ENCODE data around the gene FKBP9.

Gene FKBP9

GRCh38 chr7:33009734-33010133 lies 52.5 kb downstream of the FKBP9 start:
- no peak for DNase-seq (ENCODE audit: low read depth)

- no peak for DNase-seq (ENCODE audit: low read depth)
Observed at GRCh38 chr7:33012364-33012763, 55.1 kb downstream of the FKBP9 start.

- DNase-seq (ENCODE audit: low read depth) = no peak
Observed at GRCh38 chr7:33024189-33024757, 67.0 kb downstream of the FKBP9 start.

- no peak for DNase-seq (ENCODE audit: low read depth)
Observed at GRCh38 chr7:33035776-33036175, 78.5 kb downstream of the FKBP9 start.

GRCh38 chr7:33038639-33039038 lies 81.4 kb downstream of the FKBP9 start:
- DNase-seq (ENCODE audit: low read depth) = no peak

GRCh38 chr7:33039257-33039902 lies 82.1 kb downstream of the FKBP9 start:
- no peak for DNase-seq (ENCODE audit: low read depth)

GRCh38 chr7:33039903-33040292 lies 82.7 kb downstream of the FKBP9 start:
- no peak for DNase-seq (ENCODE audit: low read depth)

GRCh38 chr7:33040803-33041516 lies 83.7 kb downstream of the FKBP9 start:
- DNase-seq (ENCODE audit: low read depth) = no peak

- no peak for DNase-seq (ENCODE audit: low read depth)
Observed at GRCh38 chr7:33041631-33042428, 84.6 kb downstream of the FKBP9 start.

GRCh38 chr7:33043501-33044400 lies 86.5 kb downstream of the FKBP9 start:
- no peak for DNase-seq (ENCODE audit: low read depth)

- no peak for DNase-seq (ENCODE audit: low read depth)
Observed at GRCh38 chr7:33044401-33044718, 87.1 kb downstream of the FKBP9 start.

GRCh38 chr7:33044986-33045385 lies 87.7 kb downstream of the FKBP9 start:
- DNase-seq (ENCODE audit: low read depth) = no peak

- no peak for DNase-seq (ENCODE audit: low read depth)
Observed at GRCh38 chr7:33048257-33048656, 91.0 kb downstream of the FKBP9 start.

- DNase-seq (ENCODE audit: low read depth) = no peak
Observed at GRCh38 chr7:33048704-33049103, 91.5 kb downstream of the FKBP9 start.

GRCh38 chr7:33050535-33051318 lies 93.5 kb downstream of the FKBP9 start:
- DNase-seq (ENCODE audit: low read depth) = no peak

- no peak for DNase-seq (ENCODE audit: low read depth)
Observed at GRCh38 chr7:33053721-33054120, 96.5 kb downstream of the FKBP9 start.

- no peak for DNase-seq (ENCODE audit: low read depth)
Observed at GRCh38 chr7:33054261-33054964, 97.2 kb downstream of the FKBP9 start.

- no peak for DNase-seq (ENCODE audit: low read depth)
Observed at GRCh38 chr7:33055158-33055557, 97.9 kb downstream of the FKBP9 start.
